Measurements from ENCODE around the gene LRCOL1.
A peak's percentile ranks its signal among the peaks of the same experiment; 100 is the strongest.

The LRCOL1 gene

GRCh38 chr12:132610051-132610759 lies at the start of gene LRCOL1:
Gene LRCOL1 (minus strand): TSS chr12:132610582. CDS start chr12:132606251, 4,331 bp downstream.
- Mint-ChIP-seq H3K27me3 (peaks cover 33% of the 10 kb centered on the region), H3K4me3 (peak within 1 kb of the TSS; percentile 56), H3K4me1 (ENCODE audit: low read depth) (peaks cover 12% of the 10 kb centered on the region), H3K27ac (no peak within 1 kb of the TSS), H3K36me3 (no peaks in the 10 kb centered on the region), H3K9me3 (ENCODE audit: low read depth) (no peaks in the 10 kb centered on the region)

- no peaks in the 10 kb centered on the region for H3K9me3 Mint-ChIP-seq (ENCODE audit: low read depth)
- H3K4me1 Mint-ChIP-seq (ENCODE audit: low read depth): peaks cover 11% of the 10 kb centered on the region
Observed at GRCh38 chr12:132660052-132660451, 49.7 kb upstream of the LRCOL1 start.

GRCh38 chr12:132659146-132659545 lies 48.8 kb upstream of the LRCOL1 start:
- H3K36me3 Mint-ChIP-seq: peaks cover 11% of the 10 kb centered on the region
- no peaks in the 10 kb centered on the region for H3K27me3 Mint-ChIP-seq
- H3K27ac Mint-ChIP-seq: no peak overlapping the region

More at GRCh38 chr12:132660052-132660451, 49.7 kb upstream of the LRCOL1 start:
- Mint-ChIP-seq H3K27me3 (no peaks in the 10 kb centered on the region), H3K27ac (no peak overlapping the region), H3K36me3 (peaks cover 9% of the 10 kb centered on the region), H3K4me3 (no peak overlapping the region)

GRCh38 chr12:132658149-132658894 lies 47.9 kb upstream of the LRCOL1 start:
- H3K27ac Mint-ChIP-seq: no peak overlapping the region
- no peaks in the 10 kb centered on the region for H3K9me3 Mint-ChIP-seq (ENCODE audit: low read depth)
- H3K36me3 Mint-ChIP-seq: peaks cover 13% of the 10 kb centered on the region
- H3K27me3 Mint-ChIP-seq: no peaks in the 10 kb centered on the region
- no peak overlapping the region for H3K4me3 Mint-ChIP-seq
- peaks cover 10% of the 10 kb centered on the region for H3K4me1 Mint-ChIP-seq (ENCODE audit: low read depth)

More at GRCh38 chr12:132659146-132659545, 48.8 kb upstream of the LRCOL1 start:
- Mint-ChIP-seq H3K4me1 (ENCODE audit: low read depth) (peaks cover 11% of the 10 kb centered on the region), H3K9me3 (ENCODE audit: low read depth) (no peaks in the 10 kb centered on the region), H3K4me3 (no peak overlapping the region)

GRCh38 chr12:132657004-132657727 lies 46.8 kb upstream of the LRCOL1 start:
- Mint-ChIP-seq H3K36me3 (peaks cover 15% of the 10 kb centered on the region), H3K4me3 (no peak overlapping the region), H3K4me1 (ENCODE audit: low read depth) (peaks cover 9% of the 10 kb centered on the region), H3K9me3 (ENCODE audit: low read depth) (no peaks in the 10 kb centered on the region), H3K27ac (no peak overlapping the region), H3K27me3 (no peaks in the 10 kb centered on the region)

- Mint-ChIP-seq H3K9me3 (ENCODE audit: low read depth) (no peaks in the 10 kb centered on the region), H3K4me3 (no peak overlapping the region), H3K27ac (no peak overlapping the region), H3K4me1 (ENCODE audit: low read depth) (no peaks in the 10 kb centered on the region), H3K27me3 (no peaks in the 10 kb centered on the region), H3K36me3 (peaks cover 14% of the 10 kb centered on the region)
Observed at GRCh38 chr12:132653567-132654290, 43.3 kb upstream of the LRCOL1 start.

- H3K27ac Mint-ChIP-seq: no peak overlapping the region
- no peaks in the 10 kb centered on the region for H3K27me3 Mint-ChIP-seq
- no peak overlapping the region for H3K4me3 Mint-ChIP-seq
- peaks cover 13% of the 10 kb centered on the region for H3K36me3 Mint-ChIP-seq
- no peaks in the 10 kb centered on the region for H3K4me1 Mint-ChIP-seq (ENCODE audit: low read depth)
- H3K9me3 Mint-ChIP-seq (ENCODE audit: low read depth): no peaks in the 10 kb centered on the region
Observed at GRCh38 chr12:132651444-132652100, 41.2 kb upstream of the LRCOL1 start.

GRCh38 chr12:132649226-132649945 lies 39.0 kb upstream of the LRCOL1 start:
- no peak overlapping the region for H3K4me3 Mint-ChIP-seq
- peaks cover 12% of the 10 kb centered on the region for H3K36me3 Mint-ChIP-seq
- no peaks in the 10 kb centered on the region for H3K4me1 Mint-ChIP-seq (ENCODE audit: low read depth)
- no peak overlapping the region for H3K27ac Mint-ChIP-seq
- H3K27me3 Mint-ChIP-seq: no peaks in the 10 kb centered on the region
- no peaks in the 10 kb centered on the region for H3K9me3 Mint-ChIP-seq (ENCODE audit: low read depth)

GRCh38 chr12:132648616-132649225 lies 38.3 kb upstream of the LRCOL1 start:
- H3K4me3 Mint-ChIP-seq: no peak overlapping the region
- H3K36me3 Mint-ChIP-seq: peaks cover 12% of the 10 kb centered on the region

GRCh38 chr12:132647858-132648257 lies 37.5 kb upstream of the LRCOL1 start:
- Mint-ChIP-seq H3K9me3 (ENCODE audit: low read depth) (no peaks in the 10 kb centered on the region), H3K27ac (no peak overlapping the region), H3K4me1 (ENCODE audit: low read depth) (no peaks in the 10 kb centered on the region), H3K36me3 (peaks cover 10% of the 10 kb centered on the region), H3K4me3 (no peak overlapping the region), H3K27me3 (no peaks in the 10 kb centered on the region)

More at GRCh38 chr12:132648616-132649225, 38.3 kb upstream of the LRCOL1 start:
- Mint-ChIP-seq H3K27ac (no peak overlapping the region), H3K9me3 (ENCODE audit: low read depth) (no peaks in the 10 kb centered on the region), H3K4me1 (ENCODE audit: low read depth) (no peaks in the 10 kb centered on the region), H3K27me3 (no peaks in the 10 kb centered on the region)

- Mint-ChIP-seq H3K36me3 (peaks cover 7% of the 10 kb centered on the region), H3K4me3 (no peak overlapping the region), H3K9me3 (ENCODE audit: low read depth) (no peaks in the 10 kb centered on the region), H3K27ac (no peak overlapping the region), H3K27me3 (no peaks in the 10 kb centered on the region), H3K4me1 (ENCODE audit: low read depth) (no peaks in the 10 kb centered on the region)
Observed at GRCh38 chr12:132646850-132647249, 36.5 kb upstream of the LRCOL1 start.

GRCh38 chr12:132642846-132643835 lies 32.8 kb upstream of the LRCOL1 start:
- Mint-ChIP-seq H3K9me3 (ENCODE audit: low read depth) (no peaks in the 10 kb centered on the region), H3K27me3 (no peaks in the 10 kb centered on the region), H3K36me3 (peaks cover 10% of the 10 kb centered on the region), H3K27ac (no peak overlapping the region), H3K4me3 (no peak overlapping the region), H3K4me1 (ENCODE audit: low read depth) (no peaks in the 10 kb centered on the region)
